Right lobe of liver (tissue), 6 donors: ENCODE measurements around the gene PAPOLB. TPM values are rescaled to one million over a fixed set of nuclear protein-coding genes. Genes with fewer than 3 reads are reported as not detected.

Source experiments
- ATAC-seq, 4 donors: fragments of 200-7000 bp; cut with Tn5 transposase; one replicate each; pipeline ENCODE4 v1.9.1; 2020; ENCODE audit warnings: mild to moderate bottlenecking in 4 of 4, moderate library complexity in 4 of 4
- DNase-seq, 3 donors: peaks; one replicate each; pipeline ENCODE4 v3.0.0-alpha.2; 2020
- H3K27ac ChIP-seq, 3 donors: fragments of 200-600 bp; one replicate each; pipeline ENCODE4 v1.8.0; 2022
- H3K27me3 ChIP-seq, 2 donors: fragments of 200-600 bp; one replicate each; pipeline ENCODE4 v1.8.0; 2022
- H3K36me3 ChIP-seq, 4 donors: fragments of 200-600 bp; sonication (generic) in 1 of 4; one replicate each; pipeline versions ENCODE4 v1.5.1 to v1.8.0; 2017 to 2022; ENCODE audit warnings: control low read depth in 1 of 4
- H3K4me1 ChIP-seq, 4 donors: fragments of 200-600 bp; sonication (generic) in 1 of 4; one replicate each; pipeline versions ENCODE4 v1.5.1 to v1.8.0; 2017 to 2022; ENCODE audit warnings: control low read depth in 1 of 4
- H3K4me3 ChIP-seq, 3 donors: fragments of 200-600 bp; one replicate each; pipeline ENCODE4 v1.8.0; 2022
- H3K9me3 ChIP-seq, 4 donors: fragments of 200-600 bp; sonication (generic) in 1 of 4; one replicate each; pipeline versions ENCODE4 v1.5.1 to v1.8.0; 2017 to 2022; ENCODE audit warnings: control low read depth in 1 of 4
- CTCF ChIP-seq, 4 donors: fragments of 200-600 bp in 3 of 4; fragments of 450-650 bp in 1 of 4; IDR thresholded peaks; one replicate each; pipeline versions ENCODE4 v1.5.1 to v1.8.0; 2016 to 2022; ENCODE audit warnings: antibody characterized with exemption in 4 of 4, mild to moderate bottlenecking in 2 of 4
- POLR2A ChIP-seq: fragments of 450-650 bp; IDR thresholded peaks from one replicate; pipeline ENCODE4 v1.6.1; 2017; ENCODE audit warnings: antibody characterized with exemption, mild to moderate bottlenecking
- WGBS: methylation state at CpG from one replicate; pipeline ENCODE4 v1.1.6; 2018; ENCODE audit warnings: low coverage, low lambda C conversion rate; ENCODE audit not compliant: insufficient coverage; ENCODE audit errors: missing lambda C conversion rate; 5-methylcytosine and 5-hydroxymethylcytosine counted together
- intact Hi-C, 2 donors: fragments of 100-400 bp; cut with DNase I; formaldehyde crosslinking; loops; one replicate each; pipeline versions ENCODE4 v1.11.2 to v1.14.1; 2022
- total RNA-seq, 6 experiments: library from RNA; depleted of rRNA in 2 of 6; stranded (reverse); fragments of >200 nt in 2 of 6; fragmentation: NEBNext Ultra II Directional in 3 of 6; extraction: Animal tissue kit (Norgen Biotek cat#: 25700) in 3 of 6; gene quantifications; one replicate each; pipeline versions ENCODE4 v1.1.0 to v1.2.4, GENCODE V29; 2016 to 2023
- donor health status: DM: no; HTN: yes; CAD: no.
- donor health status: DM: no; HTN: no; CAD: no.
- donor health status: DM: no; HTN: no; CAD: no.
- donor health status: DM: no; HTN: yes; CAD: no.
- donor health status: DM: no; HTN: yes; CAD: no.

Gene PAPOLB
- total RNA-seq, 6 experiments from 2014 or later: not detected

GRCh38 chr7:4830176-4830575 is 31.7 kb downstream of the PAPOLB start:
- intact Hi-C loops: no loop called here
- DNase-seq (peak in 2 of 3 donors; percentile 50 to 64), ATAC-seq (peak; percentile 83 to 89 (median 86))
- Histone ChIP-seq H3K27me3 (no peaks in the 10 kb centered on the region), H3K36me3 (no peaks in the 10 kb centered on the region), H3K4me3 (no peak overlapping the region), H3K9me3 (no peaks in the 10 kb centered on the region), H3K4me1 (no peaks in the 10 kb centered on the region), H3K27ac (no peak overlapping the region)
- TF ChIP-seq CTCF (IDR thresholded peaks at IDR 0.05) (peak; percentile 45 to 69 (median 62)), POLR2A (no peak)
- WGBS: 31% methylated on average over 8 of the region's 14 CpGs

- TF ChIP-seq CTCF (IDR thresholded peaks at IDR 0.05): no peak
- TF ChIP-seq POLR2A: no peak
- Histone ChIP-seq H3K27me3 (no peaks in the 10 kb centered on the region), H3K36me3 (no peaks in the 10 kb centered on the region), H3K4me3 (no peak overlapping the region), H3K9me3 (no peaks in the 10 kb centered on the region), H3K27ac (no peak overlapping the region), H3K4me1 (no peaks in the 10 kb centered on the region)
- ATAC-seq: no peak
- intact Hi-C loops: no loop called here
- DNase-seq: peak in 1 of 3 donors; percentile 37
- 81% methylated on average over 8 of the region's 17 CpGs for WGBS
These were observed 33.0 kb downstream of the PAPOLB start for GRCh38 chr7:4828720-4829383.

- no peak for ATAC-seq
- 88% methylated on average over 4 of the region's 15 CpGs for WGBS
- DNase-seq: peak in 1 of 3 donors; percentile 42
- H3K27me3 ChIP-seq: no peaks in the 10 kb centered on the region
- no peaks in the 10 kb centered on the region for H3K9me3 ChIP-seq
- H3K36me3 ChIP-seq: no peaks in the 10 kb centered on the region
- no peak overlapping the region for H3K27ac ChIP-seq
- TF ChIP-seq CTCF (IDR thresholded peaks at IDR 0.05) (no peak), POLR2A (no peak)
- intact Hi-C loops: no loop called here
- no peak overlapping the region for H3K4me3 ChIP-seq
- H3K4me1 ChIP-seq: no peaks in the 10 kb centered on the region
These were observed 36.7 kb downstream of the PAPOLB start for GRCh38 chr7:4825081-4825480.

- H3K9me3 ChIP-seq: no peaks in the 10 kb centered on the region
- no peak for TF ChIP-seq CTCF (IDR thresholded peaks at IDR 0.05)
- no peak for TF ChIP-seq POLR2A
- no peaks in the 10 kb centered on the region for H3K36me3 ChIP-seq
- peak in 1 of 3 donors; percentile 47 for DNase-seq
- peak in 2 of 4 donors; percentile 12 to 27 for ATAC-seq
- no peak overlapping the region for H3K27ac ChIP-seq
- intact Hi-C loops: no loop called here
- WGBS: 43% methylated on average over 6 of the region's 20 CpGs
- no peaks in the 10 kb centered on the region for H3K4me1 ChIP-seq
- H3K27me3 ChIP-seq: no peaks in the 10 kb centered on the region
- H3K4me3 ChIP-seq: no peak overlapping the region
These were observed 37.6 kb downstream of the PAPOLB start for GRCh38 chr7:4824120-4824775.
